PFSK-1 (cell line): ENCODE data around the gene MAD1L1.

Source experiments
- FOXP2 ChIP-seq: optimal IDR thresholded peaks from 2 replicates; pipeline ENCODE3; 2011; ENCODE audit warnings: borderline replicate concordance, control low read depth, inconsistent platforms; ENCODE audit not compliant: insufficient read depth; ENCODE audit errors: extremely low read length, extremely low read depth
- POLR2AphosphoS5 ChIP-seq: IDR thresholded peaks from 2 replicates; pipeline ENCODE4 v1.6.1; 2012; ENCODE audit warnings: low read depth, mild to moderate bottlenecking, control low read depth, low read length, moderate library complexity
- REST ChIP-seq, 2 experiments: IDR thresholded peaks; 2 replicates each; pipeline versions ENCODE4 v1.6.1 to v1.8.0; 2011 to 2012; ENCODE audit warnings: low read depth in 2 of 2, low read length in 2 of 2, control low read depth in 1 of 2, inconsistent platforms in 1 of 2, mild to moderate bottlenecking in 1 of 2, moderate library complexity in 1 of 2; ENCODE audit not compliant: insufficient read depth in 1 of 2
- SIN3A ChIP-seq: IDR thresholded peaks from 2 replicates; pipeline ENCODE4 v1.6.1; 2012; ENCODE audit warnings: mild to moderate bottlenecking, low read length, moderate library complexity, borderline replicate concordance; ENCODE audit not compliant: insufficient read depth
- TAF1 ChIP-seq: IDR thresholded peaks from 2 replicates; pipeline ENCODE4 v1.6.1; 2012; ENCODE audit warnings: low read length, control low read depth, borderline replicate concordance; ENCODE audit not compliant: insufficient read depth

GRCh38 chr7:1909476-1909875, 323.3 kb downstream of the MAD1L1 start:
- TF ChIP-seq TAF1 (no peak), POLR2AphosphoS5 (no peak), REST (IDR thresholded peaks at IDR 0.05; ENCODE audit: insufficient read depth in 1 of 2, low read depth in 2 of 2, low read length in 2 of 2) (no peak), SIN3A (no peak), FOXP2 (no peak)
